GM19035 (cell line): ENCODE measurements around the gene CRYBB3.
"Not testable (repeated sequence)": the region's sequence is repeated elsewhere in the genome, so short reads cannot be mapped to it uniquely, and the experiment has no call there.

Experiments used
- ATAC-seq: cut with Tn5 transposase; IDR thresholded peaks from one replicate; pipeline ENCODE4 v1.9.1; 2021; ENCODE audit not compliant: unreplicated experiment

CRYBB3 gene

GRCh38 chr22:25174888-25175411 lies 24.7 kb upstream of the CRYBB3 start:
- ATAC-seq = no peak

GRCh38 chr22:25176175-25176574 lies 23.5 kb upstream of the CRYBB3 start:
- ATAC-seq = no peak

GRCh38 chr22:25176799-25177198 lies 22.9 kb upstream of the CRYBB3 start:
- no peak for ATAC-seq

GRCh38 chr22:25177226-25177625 lies 22.4 kb upstream of the CRYBB3 start:
- ATAC-seq = no peak

GRCh38 chr22:25177895-25178294 lies 21.8 kb upstream of the CRYBB3 start:
- no peak for ATAC-seq

- ATAC-seq = not testable (repeated sequence)
Observed at GRCh38 chr22:25178348-25178747, 21.3 kb upstream of the CRYBB3 start.

GRCh38 chr22:25178869-25179631 lies 20.6 kb upstream of the CRYBB3 start:
- ATAC-seq = not testable (repeated sequence)

GRCh38 chr22:25182131-25183110 lies 17.2 kb upstream of the CRYBB3 start:
- no peak for ATAC-seq

- no peak for ATAC-seq
Observed at GRCh38 chr22:25183949-25184619, 15.6 kb upstream of the CRYBB3 start.

- ATAC-seq = no peak
Observed at GRCh38 chr22:25186140-25186539, 13.5 kb upstream of the CRYBB3 start.

GRCh38 chr22:25187469-25187868 lies 12.2 kb upstream of the CRYBB3 start:
- no peak for ATAC-seq

GRCh38 chr22:25192406-25192805 lies 7.3 kb upstream of the CRYBB3 start:
- ATAC-seq = no peak

GRCh38 chr22:25193130-25193529 lies 6.5 kb upstream of the CRYBB3 start:
- ATAC-seq = no peak

GRCh38 chr22:25193548-25193947 lies 6.1 kb upstream of the CRYBB3 start:
- ATAC-seq = no peak

GRCh38 chr22:25196326-25196725 lies 3.3 kb upstream of the CRYBB3 start:
- no peak for ATAC-seq

- ATAC-seq = no peak
Observed at GRCh38 chr22:25197340-25197739, 2.3 kb upstream of the CRYBB3 start.

- no peak for ATAC-seq
Observed at GRCh38 chr22:25200967-25201366, 1.3 kb downstream of the CRYBB3 start.

- no peak for ATAC-seq
Observed at GRCh38 chr22:25201557-25202273, 2.1 kb downstream of the CRYBB3 start.

GRCh38 chr22:25202290-25202921 lies 2.7 kb downstream of the CRYBB3 start:
- ATAC-seq = no peak

- no peak for ATAC-seq
Observed at GRCh38 chr22:25203082-25203481, 3.4 kb downstream of the CRYBB3 start.
